GM19099 (cell line): ENCODE data around the gene HOXA11.

ENCODE experiments used
- POLR2A ChIP-seq: IDR thresholded peaks from 3 replicates; pipeline ENCODE4 v1.6.1; 2011; ENCODE audit warnings: low read depth; ENCODE audit not compliant: insufficient read length; ENCODE audit errors: extremely low read depth

The HOXA11 gene

DNA sequence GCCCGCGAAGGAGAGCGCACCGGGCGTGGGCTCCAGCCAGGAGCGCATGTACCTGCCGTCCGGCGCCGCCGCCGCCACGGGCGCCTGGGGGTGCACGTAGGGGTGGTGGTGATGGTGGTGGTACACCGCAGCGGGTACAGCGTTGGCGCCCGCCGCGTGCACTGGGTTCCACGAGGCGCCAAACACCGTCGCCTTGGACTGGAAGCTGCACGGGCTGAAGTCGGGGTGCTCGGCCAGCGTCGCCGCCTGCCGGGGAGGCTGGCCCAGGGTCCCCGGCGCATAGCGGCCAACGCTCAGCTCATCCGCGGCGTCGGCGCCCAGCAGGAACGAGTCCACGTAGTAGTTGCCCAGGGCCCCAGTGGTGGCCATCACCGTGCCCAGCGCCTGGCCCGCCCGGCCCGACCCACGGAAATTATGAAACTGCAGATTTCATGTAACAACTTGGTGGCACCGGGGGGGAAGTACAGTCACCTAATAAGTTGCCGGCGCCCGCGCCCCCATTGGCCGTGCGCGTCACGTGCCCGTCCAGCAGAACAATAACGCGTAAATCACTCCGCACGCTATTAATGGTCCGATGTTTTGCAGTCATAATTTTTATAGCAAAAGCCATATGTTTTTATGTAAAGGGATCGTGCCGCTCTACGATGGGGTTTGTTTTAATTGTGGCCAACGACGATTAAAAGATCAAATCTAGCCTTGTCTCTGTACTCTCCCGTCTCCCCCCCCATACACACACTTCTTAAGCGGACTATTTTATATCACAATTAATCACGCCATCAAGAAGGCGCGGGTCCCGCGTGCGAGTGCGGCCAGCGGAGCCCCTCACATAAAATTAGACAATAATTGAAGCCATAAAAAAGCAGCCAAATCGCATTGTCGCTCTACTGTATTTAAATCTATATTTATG, 19.7 kb downstream of the HOXA11 start, which contains the start of gene HOXA9:
Gene HOXA9 (minus strand): TSS at position 449 of the 907 bp plus-strand sequence. CDS start 80 bp downstream, at position 369.
- no peak for TF ChIP-seq POLR2A

GRCh38 chr7:27164367-27165088, 20.5 kb downstream of the HOXA11 start:
- no peak for TF ChIP-seq POLR2A

- TF ChIP-seq POLR2A, result no peak
Measured at GRCh38 chr7:27164045-27164366, 21.0 kb downstream of the HOXA11 start.

DNA sequence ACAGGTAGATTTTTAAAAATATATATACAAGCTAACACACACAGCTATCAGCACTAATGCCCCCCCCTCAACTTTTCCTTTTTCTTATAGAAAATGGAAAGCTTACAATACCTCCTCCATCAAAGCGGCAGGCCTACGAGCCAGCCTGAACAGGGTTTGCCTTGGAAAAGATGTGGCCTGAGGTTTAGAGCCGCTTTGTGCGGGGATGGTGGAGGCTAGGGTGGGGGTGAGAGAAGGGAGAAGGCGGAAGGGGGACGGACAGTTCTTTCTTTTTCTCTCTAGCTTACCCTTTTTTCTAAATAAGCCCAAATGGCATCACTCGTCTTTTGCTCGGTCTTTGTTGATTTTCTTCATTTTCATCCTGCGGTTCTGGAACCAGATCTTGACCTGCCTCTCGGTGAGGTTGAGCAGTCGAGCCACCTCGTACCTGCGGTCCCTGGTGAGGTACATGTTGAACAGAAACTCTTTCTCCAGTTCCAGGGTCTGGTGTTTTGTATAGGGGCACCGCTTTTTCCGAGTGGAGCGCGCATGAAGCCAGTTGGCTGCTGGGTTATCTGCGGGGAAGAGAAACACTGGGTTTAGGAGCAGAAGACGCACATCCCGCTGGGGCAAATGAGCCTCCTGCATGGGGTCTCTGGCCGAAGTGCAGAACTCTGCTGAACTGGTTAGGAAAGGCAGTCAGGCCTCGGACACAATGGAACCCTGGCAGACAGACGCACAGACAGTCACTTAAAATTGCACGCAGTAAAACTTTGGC, 21.6 kb downstream of the HOXA11 start:
- no peak for TF ChIP-seq POLR2A

GRCh38 chr7:27162561-27163287, 22.3 kb downstream of the HOXA11 start:
- no peak for TF ChIP-seq POLR2A

DNA sequence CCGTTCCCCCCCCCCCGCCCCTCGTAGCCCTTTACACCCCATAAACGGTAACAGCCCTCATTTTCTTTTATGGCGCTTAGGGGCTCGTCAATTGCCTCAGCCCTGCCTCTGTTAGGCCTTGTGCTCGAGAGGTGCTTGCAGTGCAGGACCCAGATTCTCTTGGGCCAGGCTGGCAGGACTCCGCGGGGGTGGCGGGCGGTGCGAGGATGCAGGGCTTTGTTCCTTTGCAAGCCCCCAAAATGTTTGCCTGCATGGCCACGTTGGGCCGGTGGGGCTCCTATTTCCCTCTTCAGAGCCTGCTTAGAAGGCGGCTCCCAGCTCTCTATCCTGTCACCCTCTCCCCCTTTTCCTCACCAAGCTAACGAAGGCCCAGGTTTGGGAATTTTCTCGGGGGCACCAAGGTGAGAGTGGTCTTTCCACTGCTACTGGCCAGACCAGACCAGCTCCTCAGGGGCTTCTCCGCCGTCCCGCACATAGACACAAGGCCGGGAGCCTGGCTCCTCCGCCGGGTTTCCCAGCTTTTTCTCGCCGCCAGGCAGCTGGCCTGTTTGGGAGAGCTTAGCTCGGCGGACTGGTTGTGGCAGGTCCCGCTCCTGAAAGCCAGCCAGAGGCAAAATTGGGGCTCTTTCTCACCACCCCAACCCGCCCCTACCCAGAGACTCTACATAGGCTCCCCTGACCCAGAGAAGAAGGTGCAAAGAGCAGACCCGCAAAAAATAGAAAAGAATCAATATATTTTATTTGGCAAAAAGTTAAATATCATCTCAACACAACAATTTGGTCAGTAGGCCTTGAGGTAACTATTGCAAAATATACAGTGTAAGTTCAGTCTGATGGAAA, 23.1 kb downstream of the HOXA11 start:
- no peak for TF ChIP-seq POLR2A

DNA sequence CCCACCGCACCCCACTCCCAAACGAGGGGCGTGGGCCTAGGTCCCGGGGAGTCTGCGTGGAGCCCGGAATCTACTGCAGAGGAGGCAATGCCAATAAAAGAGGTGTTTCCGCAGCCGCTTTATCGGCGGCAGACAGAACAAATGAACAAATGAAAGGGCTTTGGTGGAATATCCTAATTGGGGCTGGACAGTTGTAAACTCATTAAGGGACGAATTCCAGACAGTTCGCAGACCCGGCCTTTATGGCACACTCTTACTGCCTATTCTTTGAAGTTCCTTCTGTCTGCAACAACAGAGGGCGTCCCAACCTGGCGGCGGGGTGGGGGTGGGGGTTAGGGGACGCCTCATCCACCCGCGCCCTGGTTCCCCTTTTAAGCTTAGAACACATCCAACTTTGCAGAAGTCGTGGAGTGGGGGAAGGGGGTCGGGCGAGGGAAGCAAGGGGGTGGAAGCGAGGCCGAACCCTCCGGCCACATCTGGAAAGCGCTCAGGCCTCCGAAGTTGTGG, 23.8 kb downstream of the HOXA11 start:
- no peak for TF ChIP-seq POLR2A

GRCh38 chr7:27160546-27161213, 24.4 kb downstream of the HOXA11 start:
- no peak for TF ChIP-seq POLR2A

GRCh38 chr7:27160145-27160545, 24.9 kb downstream of the HOXA11 start:
- TF ChIP-seq POLR2A, result no peak

DNA sequence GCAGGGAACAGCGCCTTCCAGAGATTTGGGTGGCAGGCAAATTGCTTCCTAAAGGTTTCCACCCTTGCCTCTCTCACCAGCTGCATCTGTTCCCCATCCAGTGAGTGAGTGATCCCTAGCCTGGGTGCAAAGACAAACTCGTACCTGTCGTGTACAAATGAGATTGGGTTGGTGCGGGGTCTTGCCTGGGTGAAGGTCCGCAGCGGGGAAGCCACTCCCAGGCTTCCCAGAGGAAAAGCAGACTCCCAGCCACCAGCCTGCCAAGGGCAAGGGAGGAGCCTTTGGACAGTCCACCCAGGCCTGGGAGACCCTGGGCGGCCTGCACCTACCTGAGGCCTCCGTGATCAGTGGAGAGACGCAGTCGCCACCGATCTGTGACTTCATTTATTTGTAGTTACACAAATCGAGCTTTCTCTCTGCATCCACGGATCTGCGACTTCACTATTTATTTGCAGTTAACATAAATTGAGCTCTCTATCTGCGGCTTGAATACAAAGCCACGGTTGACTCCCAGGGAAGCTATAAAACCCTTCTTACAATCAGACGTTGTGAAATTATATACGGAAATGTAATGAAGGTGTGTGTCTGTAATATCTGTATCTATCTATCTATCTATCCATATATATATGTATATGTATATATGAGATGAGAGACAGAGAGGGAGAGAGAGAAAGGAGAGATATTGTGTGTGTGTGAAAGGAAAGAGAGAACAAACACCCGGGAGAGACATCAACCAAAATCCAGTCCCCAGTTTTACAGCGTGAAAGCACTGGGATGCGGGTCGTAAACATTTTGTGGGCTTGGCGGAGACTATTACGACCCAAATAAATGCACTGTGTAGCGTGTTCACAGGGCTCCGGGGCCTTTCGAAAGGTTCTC, 25.5 kb downstream of the HOXA11 start:
- no peak for TF ChIP-seq POLR2A

- TF ChIP-seq POLR2A, result no peak
Measured at GRCh38 chr7:27158436-27159265, 26.4 kb downstream of the HOXA11 start.

DNA sequence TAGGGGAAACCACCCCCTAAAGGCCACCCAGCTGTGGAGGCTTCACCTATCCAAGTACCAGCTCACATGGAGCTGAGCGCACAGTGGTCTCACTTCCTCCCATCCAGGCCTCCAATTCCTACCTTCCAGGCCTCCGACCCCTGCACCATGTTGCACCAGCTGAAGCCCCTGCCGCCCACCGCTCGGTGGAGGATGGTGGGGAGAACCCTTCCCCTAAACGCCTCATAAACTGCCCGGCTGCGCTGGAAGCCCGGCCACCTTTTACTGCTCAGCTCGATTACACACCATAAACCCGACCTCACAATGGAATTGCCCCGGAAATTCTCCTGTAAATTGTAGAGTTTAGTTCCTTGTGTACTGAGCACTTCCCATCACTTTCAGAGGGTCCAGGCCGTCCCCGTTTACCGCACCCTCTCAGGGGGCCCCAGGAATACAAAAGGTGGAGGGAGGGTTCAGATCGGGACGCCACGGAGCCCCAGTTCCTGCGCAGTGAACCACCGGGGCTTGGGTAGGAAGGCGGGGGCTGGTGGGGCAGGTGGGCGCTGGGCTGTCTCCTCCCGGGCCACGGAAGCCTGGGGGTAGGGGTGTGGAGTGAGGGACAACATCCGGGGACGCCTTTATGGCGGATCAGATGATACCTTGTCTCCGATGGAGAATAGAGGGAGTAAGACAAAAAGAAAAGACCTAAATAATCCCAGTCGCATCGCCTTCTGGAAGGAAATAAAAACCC, 27.2 kb downstream of the HOXA11 start:
- no peak for TF ChIP-seq POLR2A
